Kidney (tissue), 14 donors: Measurements from ENCODE around the gene SLC9A3. TPM values are rescaled to one million over a fixed set of nuclear protein-coding genes. Genes with fewer than 3 reads are reported as not detected.

Source experiments
- DNase-seq, 5 donors: peaks; one replicate each; pipeline ENCODE4 v3.0.0-alpha.2; 2013 to 2020
- FAIRE-seq: peaks from 2 replicates; lab custom pipeline; 2012; peaks lifted over from hg19 to GRCh38; lab: Jason Lieb, UNC
- H3K27ac ChIP-seq, 2 donors: one replicate each; pipeline ENCODE4 v1.7.0; 2013; ENCODE audit warnings: low read depth in 2 of 2, low read length in 2 of 2, inconsistent platforms in 1 of 2
- H3K27me3 ChIP-seq: one replicate; pipeline ENCODE4 v1.7.1; 2013; ENCODE audit warnings: low read length, inconsistent platforms; ENCODE audit not compliant: control insufficient read depth, insufficient read depth
- H3K36me3 ChIP-seq, 3 donors: one replicate each; pipeline versions ENCODE4 v1.7.0 to v1.7.1; 2013; ENCODE audit warnings: low read length in 3 of 3, control low read depth in 1 of 3, inconsistent platforms in 1 of 3; ENCODE audit not compliant: insufficient read depth in 3 of 3, control insufficient read depth in 2 of 3
- H3K4me1 ChIP-seq, 3 donors: one replicate each; pipeline versions ENCODE4 v1.7.0 to v1.7.1; 2013; ENCODE audit warnings: low read length in 3 of 3, inconsistent platforms in 1 of 3, low read depth in 1 of 3; ENCODE audit not compliant: control insufficient read depth in 2 of 3, insufficient read depth in 2 of 3
- H3K4me3 ChIP-seq, 3 donors: one replicate each; pipeline versions ENCODE4 v1.7.0 to v1.8.1; 2013; ENCODE audit warnings: low read length in 3 of 3, control low read depth in 1 of 3, inconsistent platforms in 1 of 3
- H3K9ac ChIP-seq, 3 donors: one replicate each; pipeline versions ENCODE4 v1.7.0 to v1.7.1; 2013; ENCODE audit warnings: low read length in 3 of 3, control low read depth in 1 of 3, inconsistent platforms in 1 of 3
- H3K9me3 ChIP-seq, 3 donors: one replicate each; pipeline versions ENCODE4 v1.7.0 to v1.7.1; 2013; ENCODE audit warnings: low read length in 3 of 3, control low read depth in 1 of 3, inconsistent platforms in 1 of 3; ENCODE audit not compliant: control insufficient read depth in 2 of 3, insufficient read depth in 1 of 3
- intact Hi-C: fragments of 100-400 bp; cut with DNase I; formaldehyde crosslinking; loops from one replicate; pipeline ENCODE4 v1.11.1; 2022
- polyA plus RNA-seq: library from polyadenylated mRNA; stranded (reverse); fragments of 350-450 nt; fragmentation: Illumina TruSeq; extraction: RNeasy Lipid Tissue Mini Kit (QIAGEN cat#74804); gene quantifications from one replicate; pipeline ENCODE4 v1.2.3, GENCODE V29; 2014; ENCODE audit warnings: low read depth, low replicate concordance; ENCODE audit not compliant: insufficient read depth
- total RNA-seq: library from RNA; stranded (reverse); fragmentation: NEBNext Ultra II Directional; extraction: Animal tissue kit (Norgen Biotek cat#: 25700); gene quantifications from one replicate; pipeline ENCODE4 v1.2.1, GENCODE V29; 2021
- TF ChIP-seq, protein P1 (sequence below): IDR thresholded peaks from 3 replicates; pipeline ENCODE4 v1.5.1; 2012; ENCODE audit warnings: mild to moderate bottlenecking, moderate library complexity, borderline replicate concordance; ENCODE audit not compliant: insufficient read depth; ENCODE audit errors: extremely low read depth
- donor health status: control.
- donor health status: control.
- donor health status: control.
- donor health status: control.
- donor health status: control.
- donor health status: DM: yes; HTN: yes; CAD: no.
- donor health status: Normal renal cell carcinoma (clear cell type).

SLC9A3 gene
- total and polyA plus RNA-seq, 2 donors from 2014 or later: 10.5 to 36.9 TPM

DNA sequence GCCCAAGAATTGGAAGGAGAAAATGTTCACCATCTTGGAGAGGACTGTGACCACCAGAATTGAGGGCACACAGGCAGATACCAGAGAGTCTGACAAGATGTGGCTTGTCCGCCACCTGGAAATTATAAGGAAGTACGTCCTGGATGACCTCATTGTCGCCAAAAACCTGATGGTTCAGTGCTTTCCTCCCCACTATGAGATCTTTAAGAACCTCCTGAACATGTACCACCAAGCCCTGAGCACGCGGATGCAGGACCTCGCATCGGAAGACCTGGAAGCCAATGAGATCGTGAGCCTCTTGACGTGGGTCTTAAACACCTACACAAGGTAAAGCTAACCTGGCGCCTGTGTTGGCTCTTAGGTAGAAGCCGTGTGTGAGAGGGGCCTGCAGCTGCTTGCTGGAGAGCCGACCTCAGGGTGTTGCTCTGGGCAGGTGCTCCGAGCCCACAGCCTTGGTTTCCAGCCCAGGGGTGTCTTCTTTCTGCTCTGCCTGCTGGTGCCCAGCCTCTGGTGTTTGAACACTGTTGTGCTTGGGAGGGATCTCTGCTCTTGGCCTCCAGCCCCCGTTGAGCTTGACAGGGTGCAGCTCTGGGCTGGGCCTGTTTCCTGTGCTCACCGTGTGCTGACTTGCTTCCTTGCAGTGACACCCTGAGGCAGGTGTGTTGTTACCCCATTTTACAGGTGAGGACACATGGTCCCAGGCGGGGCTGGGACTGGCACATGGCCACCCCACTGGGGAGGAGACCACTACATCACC is 70.3 kb downstream of the SLC9A3 start:
- intact Hi-C loops: no loop called here
- FAIRE-seq (no peak), DNase-seq (peak in 1 of 5 donors; percentile 42)
- no peak overlapping the region for H3K9ac ChIP-seq
- H3K27me3 ChIP-seq: no peaks in the 10 kb centered on the region
- no peak overlapping the region for H3K27ac ChIP-seq
- no peak overlapping the region for H3K4me3 ChIP-seq
- peaks cover 2 to 10% (median 3%) of the 10 kb centered on the region in 3 donors for H3K9me3 ChIP-seq
- H3K36me3 ChIP-seq: peaks cover 17 to 45% (median 23%) of the 10 kb centered on the region in 3 donors
- H3K4me1 ChIP-seq: no peaks in the 10 kb centered on the region
- TF ChIP-seq, protein P1, sequence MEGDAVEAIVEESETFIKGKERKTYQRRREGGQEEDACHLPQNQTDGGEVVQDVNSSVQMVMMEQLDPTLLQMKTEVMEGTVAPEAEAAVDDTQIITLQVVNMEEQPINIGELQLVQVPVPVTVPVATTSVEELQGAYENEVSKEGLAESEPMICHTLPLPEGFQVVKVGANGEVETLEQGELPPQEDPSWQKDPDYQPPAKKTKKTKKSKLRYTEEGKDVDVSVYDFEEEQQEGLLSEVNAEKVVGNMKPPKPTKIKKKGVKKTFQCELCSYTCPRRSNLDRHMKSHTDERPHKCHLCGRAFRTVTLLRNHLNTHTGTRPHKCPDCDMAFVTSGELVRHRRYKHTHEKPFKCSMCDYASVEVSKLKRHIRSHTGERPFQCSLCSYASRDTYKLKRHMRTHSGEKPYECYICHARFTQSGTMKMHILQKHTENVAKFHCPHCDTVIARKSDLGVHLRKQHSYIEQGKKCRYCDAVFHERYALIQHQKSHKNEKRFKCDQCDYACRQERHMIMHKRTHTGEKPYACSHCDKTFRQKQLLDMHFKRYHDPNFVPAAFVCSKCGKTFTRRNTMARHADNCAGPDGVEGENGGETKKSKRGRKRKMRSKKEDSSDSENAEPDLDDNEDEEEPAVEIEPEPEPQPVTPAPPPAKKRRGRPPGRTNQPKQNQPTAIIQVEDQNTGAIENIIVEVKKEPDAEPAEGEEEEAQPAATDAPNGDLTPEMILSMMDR: no peak

DNA sequence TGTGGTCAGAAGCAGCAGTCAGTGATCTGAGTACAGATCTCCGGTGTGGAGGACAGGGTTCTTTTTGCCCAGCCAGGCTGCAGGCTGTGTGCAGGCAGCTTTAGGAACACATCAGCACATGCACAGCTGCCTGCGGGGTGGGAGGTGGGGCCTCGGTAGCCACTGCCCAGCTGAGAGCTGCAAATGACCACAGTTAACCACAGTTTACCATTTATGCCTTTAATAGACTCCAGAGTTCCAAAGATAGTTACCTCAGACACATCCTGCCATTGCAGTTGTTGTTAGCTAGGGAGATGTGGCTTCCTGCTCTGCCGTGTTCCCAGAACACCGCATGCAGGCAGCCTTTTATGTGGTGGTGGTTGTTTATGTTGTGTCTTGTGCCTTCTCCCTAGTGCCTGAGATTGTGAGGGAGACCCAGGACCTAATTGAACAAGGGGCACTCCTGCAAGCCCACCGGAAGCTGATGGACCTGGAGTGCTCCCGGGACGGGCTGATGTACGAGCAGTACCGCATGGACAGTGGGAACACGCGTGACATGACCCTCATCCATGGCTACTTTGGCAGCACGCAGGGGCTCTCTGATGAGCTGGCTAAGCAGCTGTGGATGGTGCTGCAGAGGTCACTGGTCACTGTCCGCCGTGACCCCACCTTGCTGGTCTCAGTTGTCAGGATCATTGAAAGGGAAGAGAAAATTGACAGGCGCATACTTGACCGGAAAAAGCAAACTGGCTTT is 71.1 kb downstream of the SLC9A3 start:
- no peak overlapping the region for H3K27ac ChIP-seq

DNA sequence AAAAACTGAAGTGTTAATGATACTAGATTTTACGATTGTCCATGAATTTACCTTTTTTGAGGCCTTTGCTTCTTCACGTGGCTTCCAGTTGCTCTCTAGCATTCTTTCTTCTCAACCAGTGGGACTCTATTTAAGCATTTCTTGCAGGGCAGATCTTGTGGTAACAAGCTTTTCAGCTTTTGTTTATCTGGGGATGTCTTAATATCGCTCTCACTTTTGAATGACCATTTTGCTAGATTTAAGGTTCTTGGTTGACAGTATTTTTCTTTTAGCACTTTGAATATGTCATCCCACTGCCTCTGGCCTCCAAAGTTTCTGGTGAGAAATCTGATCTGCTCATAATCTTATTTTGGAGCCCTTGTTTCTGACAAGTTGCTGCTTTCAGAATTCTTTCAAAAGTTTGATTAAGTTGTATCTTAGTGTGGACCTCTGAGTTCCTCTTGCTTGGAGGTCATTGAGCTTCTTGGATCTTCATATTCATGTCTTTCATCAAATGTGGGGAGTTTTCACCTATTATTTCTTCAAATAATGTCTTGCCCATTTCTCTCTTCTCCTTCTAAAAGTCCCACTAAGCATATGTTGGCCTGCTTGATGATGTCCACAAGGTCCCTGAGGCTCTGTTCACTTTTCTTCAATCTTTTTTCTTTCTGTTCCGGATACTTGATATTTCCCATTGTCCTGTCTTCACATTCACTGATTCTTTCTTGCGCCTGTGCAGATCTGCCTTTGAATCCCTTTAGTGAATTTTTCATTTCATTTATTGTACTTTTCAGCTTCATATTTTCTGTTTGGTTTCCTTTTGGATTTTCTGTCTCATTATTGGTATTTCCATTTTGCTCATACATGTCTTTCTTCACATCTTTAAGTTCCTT is 72.4 kb downstream of the SLC9A3 start:
- no peak for FAIRE-seq
- Histone ChIP-seq H3K27ac (no peak overlapping the region), H3K4me3 (no peak overlapping the region), H3K4me1 (no peaks in the 10 kb centered on the region), H3K27me3 (no peaks in the 10 kb centered on the region), H3K36me3 (peaks cover 20 to 44% (median 34%) of the 10 kb centered on the region in 3 donors), H3K9me3 (peaks cover 2 to 10% (median 3%) of the 10 kb centered on the region in 3 donors), H3K9ac (no peak overlapping the region)
- TF ChIP-seq, protein P1: no peak
- DNase-seq: no peak
- intact Hi-C loops: no loop called here

More for the DNA sequence above, 71.1 kb downstream of the SLC9A3 start:
- Histone ChIP-seq H3K4me3 (no peak overlapping the region), H3K9me3 (peaks cover 2 to 10% (median 3%) of the 10 kb centered on the region in 3 donors), H3K36me3 (peaks cover 17 to 47% (median 31%) of the 10 kb centered on the region in 3 donors), H3K4me1 (no peaks in the 10 kb centered on the region), H3K27me3 (no peaks in the 10 kb centered on the region), H3K9ac (no peak overlapping the region)
- TF ChIP-seq, protein P1: no peak
- intact Hi-C loops: no loop called here
- FAIRE-seq: no peak
- DNase-seq: peak in 1 of 5 donors; percentile 42
